Activated CD4-positive, alpha-beta memory T cell treated with anti-CD3 and anti-CD28 coated beads, Interleukin-2, amount 10 ng/mL, durations not matched to agents 7 days and 5 days (primary cell): ENCODE measurements around the gene PRKAB2. TPM values are rescaled to one million over a fixed set of nuclear protein-coding genes. Genes with fewer than 3 reads are reported as not detected.
"Not testable (repeated sequence)": the region's sequence is repeated elsewhere in the genome, so short reads cannot be mapped to it uniquely, and the experiment has no call there.

ENCODE experiments used
- CTCF ChIA-PET: fragments of 350-600 bp; sonication (Branson Sonifier 250); formaldehyde crosslinking; loops from one replicate; lab custom pipeline; 2021; ENCODE audit warnings: antibody characterized with exemption, inconsistent platforms; lab: Charles Lee
- POLR2A ChIA-PET: fragments of 350-600 bp; sonication (Branson Sonifier 250); formaldehyde crosslinking; loops from one replicate; lab custom pipeline; 2021; ENCODE audit warnings: antibody characterized with exemption; lab: Charles Lee
- DNase-seq: peaks from one replicate; pipeline ENCODE4 v3.0.0-alpha.2; 2020
- H3K27ac Mint-ChIP-seq: one replicate; pipeline ENCODE4 v1.8.0; 2021; ENCODE audit warnings: mild to moderate bottlenecking, mixed read lengths
- H3K27me3 Mint-ChIP-seq: one replicate; pipeline ENCODE4 v1.8.0; 2021; ENCODE audit warnings: mixed read lengths
- H3K36me3 Mint-ChIP-seq: one replicate; pipeline ENCODE4 v1.8.0; 2021; ENCODE audit warnings: low read depth, mixed read lengths
- H3K4me1 Mint-ChIP-seq: one replicate; pipeline ENCODE4 v1.8.0; 2021; ENCODE audit warnings: mixed read lengths
- H3K4me3 Mint-ChIP-seq: one replicate; pipeline ENCODE4 v1.8.0; 2021; ENCODE audit warnings: mild to moderate bottlenecking, mixed read lengths
- H3K9me3 Mint-ChIP-seq: one replicate; pipeline ENCODE4 v1.8.0; 2021; ENCODE audit warnings: mixed read lengths
- total RNA-seq, 2 experiments: library from RNA; stranded (reverse); gene quantifications; one replicate each; pipeline ENCODE4 v1.2.3, GENCODE V29; 2021

The PRKAB2 gene
- total RNA-seq, 2 experiments from 2014 or later, result 13.3 to 15.5 TPM

DNA sequence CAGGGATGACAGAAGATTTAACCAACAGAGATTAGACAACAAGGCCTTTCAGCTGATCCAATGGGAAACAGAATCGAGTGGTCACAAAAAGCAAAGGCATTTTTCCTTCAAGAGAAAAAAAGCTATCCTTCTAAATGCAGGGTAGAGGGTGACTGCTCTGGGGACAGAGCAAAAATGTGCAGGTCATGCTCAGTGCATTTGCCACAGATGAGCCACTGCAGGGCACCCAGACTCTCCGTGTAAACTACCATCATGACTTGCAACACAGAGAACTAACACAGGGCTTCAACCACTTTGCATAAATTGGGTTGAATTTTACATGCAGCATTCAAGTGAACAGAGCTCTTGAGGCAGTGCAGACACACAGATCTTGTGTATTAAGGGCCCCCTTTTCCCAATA, 56.8 kb downstream of the PRKAB2 start:
- ChIA-PET CTCF (no interaction called here), POLR2A (no interaction called here)
- H3K36me3 Mint-ChIP-seq, result no peaks in the 10 kb centered on the region
- no peaks in the 10 kb centered on the region for H3K4me1 Mint-ChIP-seq
- no peak overlapping the region for H3K27ac Mint-ChIP-seq
- no peak overlapping the region for H3K4me3 Mint-ChIP-seq
- no peak for DNase-seq
- H3K9me3 Mint-ChIP-seq, result no peaks in the 10 kb centered on the region
- H3K27me3 Mint-ChIP-seq, result peaks cover 10% of the 10 kb centered on the region

- POLR2A ChIA-PET, H3K36me3 Mint-ChIP-seq, CTCF ChIA-PET, H3K9me3 Mint-ChIP-seq, H3K4me3 Mint-ChIP-seq, DNase-seq, H3K27ac Mint-ChIP-seq, H3K27me3 Mint-ChIP-seq, H3K4me1 Mint-ChIP-seq: not testable (repeated sequence)
Observed at GRCh38 chr1:147115079-147115478, 57.2 kb downstream of the PRKAB2 start.

DNA sequence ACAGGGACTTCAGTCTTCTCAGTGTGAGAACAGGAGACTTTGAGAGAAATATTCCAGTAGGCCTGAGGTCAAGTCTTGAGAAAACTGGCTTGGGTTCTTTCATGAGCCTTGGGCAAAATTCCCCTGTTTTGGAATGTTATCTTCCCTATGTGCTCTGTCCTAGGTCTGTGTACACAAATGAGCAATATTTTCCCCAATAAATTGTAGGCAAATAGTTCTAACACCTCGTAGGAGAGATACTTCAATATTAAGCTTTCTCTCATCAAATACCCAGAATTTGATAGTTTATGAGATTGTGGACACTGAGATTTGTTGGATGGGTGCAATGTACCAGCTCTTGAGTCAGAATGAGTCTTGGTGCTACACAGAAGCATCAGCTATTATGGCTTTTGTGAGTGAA, 57.9 kb downstream of the PRKAB2 start:
- H3K4me1 Mint-ChIP-seq, H3K9me3 Mint-ChIP-seq, H3K27ac Mint-ChIP-seq, CTCF ChIA-PET, H3K36me3 Mint-ChIP-seq, POLR2A ChIA-PET, DNase-seq, H3K4me3 Mint-ChIP-seq, H3K27me3 Mint-ChIP-seq: not testable (repeated sequence)

GRCh38 chr1:147111381-147112130, 60.7 kb downstream of the PRKAB2 start:
- Mint-ChIP-seq H3K9me3 (no peaks in the 10 kb centered on the region), H3K27me3 (peaks cover 8% of the 10 kb centered on the region), H3K4me3 (no peak overlapping the region), H3K4me1 (peaks cover 4% of the 10 kb centered on the region), H3K27ac (no peak overlapping the region), H3K36me3 (no peaks in the 10 kb centered on the region)
- ChIA-PET POLR2A (no interaction called here), CTCF (no interaction called here)
- DNase-seq, result no peak

GRCh38 chr1:147110872-147111271, 61.4 kb downstream of the PRKAB2 start:
- H3K27ac Mint-ChIP-seq, result no peak overlapping the region
- ChIA-PET POLR2A (no interaction called here), CTCF (no interaction called here)
- no peaks in the 10 kb centered on the region for H3K36me3 Mint-ChIP-seq
- no peaks in the 10 kb centered on the region for H3K9me3 Mint-ChIP-seq
- H3K27me3 Mint-ChIP-seq, result peaks cover 10% of the 10 kb centered on the region
- H3K4me3 Mint-ChIP-seq, result no peak overlapping the region
- peaks cover 4% of the 10 kb centered on the region for H3K4me1 Mint-ChIP-seq
- no peak for DNase-seq

GRCh38 chr1:147110434-147110833, 61.8 kb downstream of the PRKAB2 start:
- Mint-ChIP-seq H3K27ac (no peak overlapping the region), H3K36me3 (no peaks in the 10 kb centered on the region), H3K4me3 (no peak overlapping the region), H3K4me1 (peaks cover 4% of the 10 kb centered on the region), H3K9me3 (no peaks in the 10 kb centered on the region), H3K27me3 (peaks cover 10% of the 10 kb centered on the region)
- ChIA-PET CTCF (no interaction called here), POLR2A (no interaction called here)
- DNase-seq, result no peak

DNA sequence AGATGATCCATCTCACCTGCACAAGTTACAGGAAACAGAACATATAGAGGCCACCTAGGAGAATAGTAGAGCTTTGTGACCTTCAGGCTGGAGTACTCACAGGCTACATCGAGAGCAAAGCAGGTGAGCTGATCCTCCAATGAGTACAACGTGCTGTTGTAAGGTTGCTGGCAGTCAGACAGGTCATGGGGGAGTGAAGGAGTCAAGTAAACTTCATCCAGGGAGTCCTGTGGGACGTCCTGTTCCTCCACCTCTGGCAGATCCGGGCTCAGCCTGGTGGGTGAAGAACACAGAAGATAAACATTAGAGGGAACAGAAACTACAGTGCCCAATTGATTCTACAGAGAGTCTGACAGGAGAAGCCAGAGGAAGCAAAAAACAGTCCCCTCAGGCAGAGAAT, 62.5 kb downstream of the PRKAB2 start:
- Mint-ChIP-seq H3K27me3 (peaks cover 10% of the 10 kb centered on the region), H3K9me3 (no peaks in the 10 kb centered on the region), H3K27ac (no peak overlapping the region), H3K4me3 (no peak overlapping the region), H3K4me1 (peaks cover 5% of the 10 kb centered on the region), H3K36me3 (no peaks in the 10 kb centered on the region)
- ChIA-PET CTCF (no interaction called here), POLR2A (no interaction called here)
- DNase-seq, result no peak

GRCh38 chr1:147109041-147109440, 63.2 kb downstream of the PRKAB2 start:
- peaks cover 6% of the 10 kb centered on the region for H3K4me1 Mint-ChIP-seq
- DNase-seq, result no peak
- no peaks in the 10 kb centered on the region for H3K36me3 Mint-ChIP-seq
- no peak overlapping the region for H3K4me3 Mint-ChIP-seq
- ChIA-PET POLR2A (no interaction called here), CTCF (no interaction called here)
- no peak overlapping the region for H3K27ac Mint-ChIP-seq
- H3K27me3 Mint-ChIP-seq, result peaks cover 10% of the 10 kb centered on the region
- H3K9me3 Mint-ChIP-seq, result no peaks in the 10 kb centered on the region

DNA sequence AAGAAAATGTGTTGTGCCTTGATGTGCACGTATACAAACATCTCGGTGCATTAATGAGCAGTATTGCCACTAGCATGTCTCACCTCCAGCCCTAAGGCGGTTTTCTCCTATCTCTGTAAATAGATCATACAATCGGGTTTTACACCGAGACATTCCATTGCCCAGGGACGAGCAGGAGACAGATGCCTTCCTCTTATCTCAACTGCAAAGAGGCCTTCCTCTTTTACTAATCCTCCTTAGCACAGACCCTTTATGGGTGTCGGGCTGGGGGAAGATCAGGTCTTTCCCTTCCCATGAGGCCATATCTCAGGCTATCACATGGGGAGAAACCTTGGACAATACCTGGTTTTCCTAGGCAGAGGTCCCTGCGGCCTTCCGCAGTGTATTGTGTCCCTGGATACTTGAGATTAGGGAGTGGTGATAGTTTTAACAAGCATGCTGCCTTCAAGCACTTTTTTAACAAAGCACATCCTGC, 65.8 kb downstream of the PRKAB2 start:
- H3K36me3 Mint-ChIP-seq, H3K9me3 Mint-ChIP-seq, H3K4me3 Mint-ChIP-seq, H3K27ac Mint-ChIP-seq, CTCF ChIA-PET, DNase-seq, POLR2A ChIA-PET, H3K4me1 Mint-ChIP-seq: not testable (repeated sequence)
- peaks cover 10% of the 10 kb centered on the region for H3K27me3 Mint-ChIP-seq

DNA sequence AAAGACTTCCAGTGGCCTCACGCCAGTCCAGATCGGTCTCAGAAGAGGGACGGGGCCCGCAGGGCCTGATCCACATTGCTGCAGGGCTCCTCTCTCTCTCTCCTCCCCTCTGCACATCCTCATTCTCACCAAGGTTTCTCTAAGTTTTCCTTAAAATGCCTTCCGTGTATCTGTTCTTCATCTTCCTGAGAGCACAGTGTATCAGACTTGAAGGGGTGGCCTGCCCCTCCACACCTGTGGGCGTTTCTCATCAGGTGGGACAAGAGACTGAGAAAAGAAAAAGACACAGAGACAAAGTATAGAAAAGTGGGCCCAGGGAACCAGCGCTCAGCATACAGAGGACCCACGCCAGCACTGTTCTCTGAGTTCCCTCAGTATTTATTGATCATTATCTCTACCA, 66.4 kb downstream of the PRKAB2 start:
- H3K4me3 Mint-ChIP-seq, result no peak overlapping the region
- peaks cover 10% of the 10 kb centered on the region for H3K27me3 Mint-ChIP-seq
- H3K9me3 Mint-ChIP-seq, result no peaks in the 10 kb centered on the region
- CTCF ChIA-PET, result no interaction called here
- H3K36me3 Mint-ChIP-seq, result no peaks in the 10 kb centered on the region
- H3K27ac Mint-ChIP-seq, result no peak overlapping the region
- DNase-seq, result no peak
- peaks cover 6% of the 10 kb centered on the region for H3K4me1 Mint-ChIP-seq
- POLR2A ChIA-PET, result no interaction called here

Other genes with a start within 250 kb of the PRKAB2 start
- gene NBPF12, start 234.1 kb downstream of the PRKAB2 start, total RNA-seq, result 10 to 100 TPM; 15.9 to 16.0 TPM
- gene FMO5, start 52.9 kb upstream of the PRKAB2 start, total RNA-seq, result under 1 TPM; 0.53 to 0.73 TPM
- 10 to 100 TPM; 70.0 to 70.9 TPM for gene CHD1L, start 70.2 kb upstream of the PRKAB2 start, total RNA-seq